Peyer's patch (tissue), 4 donors: ENCODE data around the gene ADORA2A.

Experiments used
- POLR2A ChIP-seq, 2 donors: fragments of 450-650 bp; IDR thresholded peaks; one replicate each; pipeline ENCODE4 v1.5.1; 2017; ENCODE audit warnings: antibody characterized with exemption in 2 of 2, mild to moderate bottlenecking in 2 of 2, moderate library complexity in 2 of 2
- TF ChIP-seq, protein P1 (sequence below), 6 experiments: fragments of 450-650 bp in 4 of 6; fragments of 200-600 bp in 2 of 6; sonication (generic) in 1 of 6; IDR thresholded peaks; one replicate each; pipeline ENCODE4 v1.5.1; 2017 to 2019; ENCODE audit warnings: antibody characterized with exemption in 6 of 6, mild to moderate bottlenecking in 3 of 6, moderate library complexity in 1 of 6

GRCh38 chr22:24424901-24425775, 2.3 kb upstream of the ADORA2A start:
- TF ChIP-seq, protein P1, sequence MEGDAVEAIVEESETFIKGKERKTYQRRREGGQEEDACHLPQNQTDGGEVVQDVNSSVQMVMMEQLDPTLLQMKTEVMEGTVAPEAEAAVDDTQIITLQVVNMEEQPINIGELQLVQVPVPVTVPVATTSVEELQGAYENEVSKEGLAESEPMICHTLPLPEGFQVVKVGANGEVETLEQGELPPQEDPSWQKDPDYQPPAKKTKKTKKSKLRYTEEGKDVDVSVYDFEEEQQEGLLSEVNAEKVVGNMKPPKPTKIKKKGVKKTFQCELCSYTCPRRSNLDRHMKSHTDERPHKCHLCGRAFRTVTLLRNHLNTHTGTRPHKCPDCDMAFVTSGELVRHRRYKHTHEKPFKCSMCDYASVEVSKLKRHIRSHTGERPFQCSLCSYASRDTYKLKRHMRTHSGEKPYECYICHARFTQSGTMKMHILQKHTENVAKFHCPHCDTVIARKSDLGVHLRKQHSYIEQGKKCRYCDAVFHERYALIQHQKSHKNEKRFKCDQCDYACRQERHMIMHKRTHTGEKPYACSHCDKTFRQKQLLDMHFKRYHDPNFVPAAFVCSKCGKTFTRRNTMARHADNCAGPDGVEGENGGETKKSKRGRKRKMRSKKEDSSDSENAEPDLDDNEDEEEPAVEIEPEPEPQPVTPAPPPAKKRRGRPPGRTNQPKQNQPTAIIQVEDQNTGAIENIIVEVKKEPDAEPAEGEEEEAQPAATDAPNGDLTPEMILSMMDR (IDR thresholded peaks at IDR 0.05), result no peak
- no peak for TF ChIP-seq POLR2A (IDR thresholded peaks at IDR 0.05)
